Tibial artery (tissue), 4 donors: ENCODE data around the gene UBE3D.

ENCODE experiments used
- DNase-seq, 2 donors: peaks; one replicate each; pipeline ENCODE4 v3.0.0-alpha.2; 2019
- H3K27ac ChIP-seq, 2 donors: fragments of 200-600 bp; sonication (generic) in 1 of 2; 1 replicate in 1 of 2; 2 replicates in 1 of 2; pipeline ENCODE4 v1.5.1; 2018 to 2019; ENCODE audit warnings: mild to moderate bottlenecking in 1 of 2
- H3K27me3 ChIP-seq, 2 donors: fragments of 200-600 bp; sonication (generic) in 1 of 2; one replicate each; pipeline versions ENCODE4 v1.5.1 to v1.6.0; 2016 to 2019
- H3K36me3 ChIP-seq, 3 donors: fragments of 200-600 bp; sonication (generic) in 2 of 3; one replicate each; pipeline ENCODE4 v1.5.1; 2016 to 2019; ENCODE audit warnings: mild to moderate bottlenecking in 2 of 3
- H3K4me1 ChIP-seq, 4 donors: fragments of 200-600 bp; sonication (generic) in 2 of 4; 1 replicate in 3 of 4; 2 replicates in 1 of 4; pipeline ENCODE4 v1.5.1; 2016 to 2019
- H3K4me3 ChIP-seq, 2 donors: fragments of 200-600 bp; sonication (generic) in 1 of 2; 1 replicate in 1 of 2; 2 replicates in 1 of 2; pipeline ENCODE4 v1.5.1; 2018 to 2019; ENCODE audit warnings: mild to moderate bottlenecking in 2 of 2
- H3K9me3 ChIP-seq, 3 donors: fragments of 200-600 bp; sonication (generic) in 1 of 3; one replicate each; pipeline ENCODE4 v1.5.1; 2016 to 2019
- CTCF ChIP-seq, 2 experiments: fragments of 200-600 bp in 1 of 2; fragments of 450-650 bp in 1 of 2; IDR thresholded peaks; one replicate each; pipeline ENCODE4 v1.5.1; 2017 to 2019; ENCODE audit warnings: antibody characterized with exemption in 2 of 2, mild to moderate bottlenecking in 1 of 2, moderate library complexity in 1 of 2
- intact Hi-C: fragments of 100-400 bp; cut with DNase I; formaldehyde crosslinking; loops from one replicate; pipeline ENCODE4 v1.15.0; 2023; ENCODE audit warnings: low total_unique reads

Gene UBE3D

GRCh38 chr6:82976179-82976578 lies 89.5 kb downstream of the UBE3D start:
- H3K27ac ChIP-seq: no peak overlapping the region
- H3K4me1 ChIP-seq: no peaks in the 10 kb centered on the region
- no peak for TF ChIP-seq CTCF (IDR thresholded peaks at IDR 0.05)
- H3K4me3 ChIP-seq: no peak overlapping the region
- H3K27me3 ChIP-seq: no peaks in the 10 kb centered on the region
- DNase-seq: no peak
- H3K36me3 ChIP-seq: no peaks in the 10 kb centered on the region
- no peaks in the 10 kb centered on the region for H3K9me3 ChIP-seq
- intact Hi-C loops: no loop called here

GRCh38 chr6:82971877-82972460 lies 93.7 kb downstream of the UBE3D start:
- intact Hi-C loops: no loop called here
- no peak overlapping the region for H3K27ac ChIP-seq
- no peaks in the 10 kb centered on the region for H3K4me1 ChIP-seq
- H3K4me3 ChIP-seq: no peak overlapping the region
- no peaks in the 10 kb centered on the region for H3K36me3 ChIP-seq
- no peak for TF ChIP-seq CTCF (IDR thresholded peaks at IDR 0.05)
- H3K27me3 ChIP-seq: no peaks in the 10 kb centered on the region
- H3K9me3 ChIP-seq: no peaks in the 10 kb centered on the region
- no peak for DNase-seq

GRCh38 chr6:82970839-82971238 lies 94.8 kb downstream of the UBE3D start:
- Histone ChIP-seq H3K4me1 (no peaks in the 10 kb centered on the region), H3K36me3 (no peaks in the 10 kb centered on the region), H3K27ac (no peak overlapping the region), H3K27me3 (no peaks in the 10 kb centered on the region), H3K4me3 (no peak overlapping the region), H3K9me3 (no peaks in the 10 kb centered on the region)
- no peak for TF ChIP-seq CTCF (IDR thresholded peaks at IDR 0.05)
- intact Hi-C loops: no loop called here
- DNase-seq: no peak

GRCh38 chr6:82968708-82969107 lies 96.9 kb downstream of the UBE3D start:
- Histone ChIP-seq H3K27ac (no peak overlapping the region), H3K9me3 (no peaks in the 10 kb centered on the region), H3K36me3 (no peaks in the 10 kb centered on the region), H3K4me3 (no peak overlapping the region), H3K4me1 (no peaks in the 10 kb centered on the region), H3K27me3 (no peaks in the 10 kb centered on the region)
- intact Hi-C loops: no loop called here
- DNase-seq: no peak
- no peak for TF ChIP-seq CTCF (IDR thresholded peaks at IDR 0.05)

GRCh38 chr6:82963191-82963925 lies 102.3 kb downstream of the UBE3D start:
- intact Hi-C loops: no loop called here
- Histone ChIP-seq H3K4me3 (no peak overlapping the region), H3K4me1 (no peaks in the 10 kb centered on the region), H3K36me3 (no peaks in the 10 kb centered on the region), H3K27ac (no peak overlapping the region), H3K9me3 (no peaks in the 10 kb centered on the region), H3K27me3 (no peaks in the 10 kb centered on the region)
- no peak for DNase-seq
- no peak for TF ChIP-seq CTCF (IDR thresholded peaks at IDR 0.05)
